ENCODE data around the gene SOWAHB.

The SOWAHB gene

GRCh38 chr4:76897536-76898384 lies at the start of gene SOWAHB:
Gene SOWAHB (minus strand): TSS chr4:76898144. CDS start chr4:76897849, 295 bp downstream.
- DNase-seq = peak; percentile 72

DNA sequence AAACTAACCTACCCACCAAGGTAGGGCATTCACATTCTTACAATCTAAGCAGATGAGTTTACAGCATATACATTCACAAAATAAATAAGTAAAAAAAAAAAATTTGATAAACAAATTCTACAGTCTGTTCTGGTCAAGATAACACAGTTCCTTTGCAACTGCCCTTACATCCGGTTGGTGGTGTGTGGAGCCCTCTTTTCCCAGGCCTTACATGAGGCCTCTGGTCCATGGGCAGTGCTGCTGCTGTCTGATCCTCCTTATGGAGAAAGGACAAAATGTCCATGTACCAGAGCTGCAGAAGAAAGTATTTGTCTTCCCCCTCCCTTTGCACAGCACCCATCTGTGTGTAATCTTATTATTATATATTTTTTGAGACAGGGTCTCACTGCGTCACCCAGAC lies 49.4 kb upstream of the SOWAHB start:
- no peak for DNase-seq

GRCh38 chr4:76943790-76944189 lies 45.8 kb upstream of the SOWAHB start:
- no peak for DNase-seq

GRCh38 chr4:76943129-76943620 lies 45.2 kb upstream of the SOWAHB start:
- DNase-seq = no peak

GRCh38 chr4:76939184-76939583 lies 41.2 kb upstream of the SOWAHB start:
- DNase-seq = no peak

- DNase-seq = no peak
Measured at GRCh38 chr4:76931576-76932276, 33.8 kb upstream of the SOWAHB start.

DNA sequence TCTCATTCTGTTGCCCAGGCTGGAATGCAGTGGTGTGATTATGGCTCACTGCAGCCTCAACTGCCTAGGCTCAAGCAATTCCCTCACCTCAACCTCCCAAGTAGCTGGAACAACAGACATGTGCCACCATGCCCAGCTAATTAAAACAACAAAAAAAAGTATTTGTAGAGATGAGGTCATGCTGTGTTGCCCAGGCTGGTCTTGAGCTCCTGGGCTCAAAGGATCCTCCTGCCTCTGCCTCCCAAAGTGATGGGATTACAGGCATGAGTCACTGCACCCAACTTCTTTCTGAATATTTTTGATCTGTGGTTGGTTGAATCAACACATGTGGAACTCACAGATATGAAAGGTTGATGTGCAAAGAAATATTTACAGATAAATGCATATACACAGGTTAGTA lies 33.1 kb upstream of the SOWAHB start:
- DNase-seq = no peak

DNA sequence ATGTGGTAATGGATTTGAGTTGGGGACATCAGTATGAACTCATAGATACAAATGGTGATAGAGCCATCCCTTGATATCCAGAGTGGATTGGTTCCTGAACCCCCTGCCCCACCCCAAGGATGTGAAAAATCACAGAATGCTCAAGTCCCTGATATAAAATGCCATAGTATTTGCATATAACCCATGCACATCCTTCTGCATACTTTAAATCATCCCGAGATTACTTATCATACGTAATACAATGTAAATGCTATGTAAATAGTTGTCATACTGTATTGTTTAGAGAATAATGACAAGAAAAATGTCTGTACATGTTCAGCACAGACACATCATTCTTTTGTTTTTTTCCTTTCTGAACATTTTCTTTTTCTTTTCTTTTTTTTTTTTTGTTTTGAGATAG lies 32.7 kb upstream of the SOWAHB start:
- DNase-seq = no peak

DNA sequence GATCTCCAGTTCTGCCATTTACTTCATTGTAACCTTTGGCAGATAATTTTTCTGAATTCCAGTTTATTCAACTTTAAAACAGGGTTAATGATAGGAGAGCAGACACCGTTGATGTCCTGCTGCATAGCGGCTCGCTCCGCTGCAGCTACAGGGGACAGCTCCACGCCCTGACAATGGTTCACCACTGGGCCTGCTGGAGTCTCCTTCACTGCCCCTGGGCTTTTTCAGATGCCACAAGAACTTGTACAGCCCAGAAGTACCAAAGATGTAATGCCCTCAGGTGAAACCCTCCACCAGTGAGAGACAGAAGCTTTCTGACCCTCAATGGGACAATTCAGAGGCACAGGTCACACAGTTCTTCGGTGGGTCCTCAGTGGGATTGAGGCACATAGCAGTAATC lies 28.9 kb upstream of the SOWAHB start:
- no peak for DNase-seq

- no peak for DNase-seq
Measured at GRCh38 chr4:76923619-76924357, 25.8 kb upstream of the SOWAHB start.

DNA sequence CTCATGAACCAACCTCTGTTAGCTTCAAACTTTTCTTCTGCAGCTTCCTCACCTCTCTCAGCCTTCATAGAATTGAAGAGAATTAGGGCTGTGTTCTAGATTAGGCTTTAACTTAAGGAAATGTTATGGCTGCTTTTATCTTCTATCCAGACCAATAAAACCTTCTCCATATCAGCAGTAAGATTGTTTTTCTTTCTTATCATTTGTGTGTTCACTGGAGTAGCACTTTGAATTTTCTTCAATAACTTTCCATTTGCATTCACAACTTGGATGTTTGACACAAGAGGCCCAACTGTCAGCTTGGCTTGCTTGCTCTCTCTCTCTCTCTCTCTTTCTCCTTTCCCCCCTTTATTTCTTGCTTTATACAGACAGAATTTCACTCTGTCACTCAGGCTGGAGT lies 22.8 kb upstream of the SOWAHB start:
- DNase-seq = no peak

- DNase-seq = no peak
Measured at GRCh38 chr4:76909711-76910110, 11.8 kb upstream of the SOWAHB start.

DNA sequence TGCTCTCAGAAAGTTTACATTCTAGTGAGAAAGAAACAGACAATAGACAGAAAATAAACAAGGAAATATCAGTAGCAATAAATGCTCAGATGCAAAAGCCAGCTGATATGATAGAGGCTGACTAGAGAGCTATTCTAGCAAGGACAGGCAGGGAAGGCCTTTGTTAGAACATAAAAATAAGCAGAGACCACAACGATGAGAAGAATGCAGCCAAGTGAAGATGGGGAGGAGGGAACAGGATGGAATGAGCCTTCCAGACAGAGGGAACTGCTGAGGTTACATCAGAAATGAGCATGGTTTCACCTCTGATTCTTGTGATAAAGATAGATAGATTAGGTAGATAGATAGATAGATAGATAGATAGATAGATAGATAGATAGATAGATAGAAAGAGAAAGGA lies 7.6 kb upstream of the SOWAHB start:
- no peak for DNase-seq

GRCh38 chr4:76904646-76905190 lies 6.8 kb upstream of the SOWAHB start:
- DNase-seq = no peak

DNA sequence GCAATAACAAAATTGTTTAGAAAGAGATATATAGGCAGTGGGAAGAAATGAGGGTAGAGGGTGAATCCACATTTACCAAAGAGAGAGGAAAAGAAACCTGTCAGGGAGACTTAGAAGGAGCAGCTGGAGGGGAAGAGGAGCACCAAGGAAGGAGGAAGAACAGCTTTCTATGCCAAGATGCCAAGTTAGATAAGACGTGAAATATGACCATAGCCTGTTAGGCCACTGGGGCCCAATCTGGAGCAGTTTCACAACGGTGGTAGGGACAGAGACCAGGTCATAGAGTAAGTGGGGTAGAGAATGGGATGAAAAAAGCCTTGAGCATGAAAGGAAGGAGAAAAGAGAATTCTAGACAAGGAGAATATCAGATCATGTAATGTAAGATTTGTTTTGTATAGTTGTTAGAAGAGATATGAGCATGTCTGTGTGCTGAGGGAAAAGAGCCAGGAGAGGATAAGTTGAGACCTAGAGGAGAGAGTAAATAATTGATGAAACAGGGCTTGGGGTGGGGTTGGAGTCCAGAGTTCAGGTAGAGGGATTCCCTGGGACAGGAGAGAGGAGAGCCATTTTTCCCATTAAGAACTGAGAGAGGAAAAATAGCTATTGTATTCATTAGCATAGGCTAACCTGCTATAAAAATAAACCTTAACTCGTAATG lies 4.4 kb upstream of the SOWAHB start:
- DNase-seq = no peak

- DNase-seq = no peak
Measured at GRCh38 chr4:76898949-76899645, 1.2 kb upstream of the SOWAHB start.

- DNase-seq = no peak
Measured at GRCh38 chr4:76898385-76898692, 395 bp upstream of the SOWAHB start.

DNA sequence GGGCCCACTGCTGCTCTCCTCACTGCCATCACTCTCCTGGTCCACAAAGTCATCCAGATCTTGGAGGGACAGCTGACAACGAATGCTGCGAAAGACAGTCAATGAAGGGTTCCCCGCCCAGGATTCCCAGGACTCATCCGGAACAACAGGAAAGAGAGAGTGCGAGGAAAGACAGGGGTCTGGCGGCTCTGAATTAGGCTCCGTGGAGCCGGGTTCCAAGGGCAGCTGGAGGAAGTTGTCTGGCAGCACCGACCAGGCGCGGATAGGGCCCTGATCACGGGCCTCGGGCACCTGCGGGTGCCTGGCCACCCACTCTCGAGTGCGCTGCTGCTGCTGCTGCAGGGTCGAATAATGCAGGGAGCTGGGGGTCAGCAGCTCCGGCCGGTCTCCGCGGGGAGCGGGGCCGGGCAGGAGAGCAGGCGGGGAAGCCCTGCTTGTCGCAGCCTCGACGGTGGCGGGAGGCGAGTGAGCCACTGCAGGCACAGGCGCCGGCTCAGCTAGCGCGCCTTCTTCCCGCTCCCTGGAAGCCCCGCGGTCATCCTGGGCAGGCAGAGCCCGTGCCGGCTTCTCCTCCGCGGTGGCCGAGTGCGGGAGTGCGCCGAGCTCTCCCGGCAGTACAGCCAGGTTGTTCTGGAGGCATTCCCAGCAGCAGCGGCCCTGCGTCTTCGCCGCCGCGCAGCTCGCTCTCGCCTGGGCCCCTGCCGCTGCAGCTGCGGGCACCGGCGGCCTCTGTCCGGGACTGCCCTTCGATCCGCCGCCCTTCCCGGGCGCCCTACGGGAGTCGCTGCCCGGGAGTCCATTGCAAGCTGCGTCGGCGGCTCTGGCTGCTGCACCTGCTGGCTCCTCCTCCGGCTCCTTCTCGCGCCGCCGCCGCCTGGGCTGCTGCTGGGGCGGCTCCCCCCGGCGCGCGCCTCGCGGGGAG lies 1.1 kb downstream of the SOWAHB start:
- DNase-seq = peak; percentile 69

GRCh38 chr4:76896048-76896447 lies 1.9 kb downstream of the SOWAHB start:
- DNase-seq = no peak

GRCh38 chr4:76895619-76896018 lies 2.3 kb downstream of the SOWAHB start:
- no peak for DNase-seq
